Measurements from ENCODE around the gene ANKRD30B. TPM values are rescaled to one million over a fixed set of nuclear protein-coding genes. Genes with fewer than 3 reads are reported as not detected.
"Not testable (repeated sequence)": the region's sequence is repeated elsewhere in the genome, so short reads cannot be mapped to it uniquely, and the experiment has no call there.

The ANKRD30B gene
- total and polyA plus RNA-seq, 9 of the 15 experiments (the other 6 are each of a cell fraction or from before 2014, with no cell fraction given): not detected

DNA sequence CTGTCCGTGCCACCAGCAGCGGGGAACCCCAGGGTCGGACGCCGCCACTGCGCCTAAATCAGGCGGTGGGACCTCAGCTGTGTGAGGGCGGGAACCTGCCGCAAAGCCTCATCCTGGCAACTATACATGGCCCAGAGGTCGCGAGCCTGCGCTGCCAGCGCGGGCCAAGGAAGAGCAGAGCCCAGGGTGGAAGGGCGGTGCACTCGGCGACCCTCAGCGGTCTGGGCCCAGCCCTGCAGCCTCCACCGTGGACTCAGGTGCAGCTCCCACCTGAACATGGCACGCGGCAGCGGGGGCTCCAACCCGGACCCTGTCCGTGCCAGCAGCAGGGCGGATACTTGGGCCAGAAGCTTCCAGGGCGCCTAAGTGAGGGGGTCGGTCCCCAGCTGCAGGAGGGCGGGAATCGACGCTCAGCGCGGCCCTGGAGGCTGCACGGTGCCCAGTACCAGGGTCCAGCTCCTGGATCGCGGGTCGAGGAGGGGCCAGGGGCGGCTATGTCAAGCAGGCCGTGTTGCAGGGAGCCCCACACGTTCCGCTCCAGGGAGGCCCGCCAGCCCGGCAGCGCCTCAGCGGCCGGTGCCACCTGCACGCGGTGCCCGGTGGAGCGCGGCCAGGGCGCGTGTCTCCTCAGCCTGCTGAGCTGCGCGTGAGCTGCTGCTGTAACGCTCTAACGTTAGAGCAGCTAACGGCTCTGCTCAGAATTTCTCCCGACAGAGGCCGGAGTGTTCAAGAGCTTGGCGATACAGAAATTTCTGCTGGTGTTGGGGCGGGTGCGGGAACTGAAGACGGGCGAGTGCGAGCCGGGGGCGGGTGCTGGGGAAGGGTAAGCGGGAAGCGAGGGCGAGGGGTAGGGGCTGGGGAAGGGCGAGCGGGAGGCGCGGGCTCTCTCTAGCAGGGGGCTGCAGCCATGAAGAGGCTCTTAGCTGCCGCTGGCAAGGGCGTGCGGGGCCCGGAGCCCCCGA lies at the start of gene ANKRD30B (continued):
- TF ChIP-seq RBM14 (IDR thresholded peaks at IDR 0.05; ENCODE audit: borderline replicate concordance, insufficient read depth, low read depth, low read length): no peak
- no peak for TF ChIP-seq POLR3G (IDR thresholded peaks at IDR 0.05; ENCODE audit: extremely low read depth, insufficient read length, insufficient replicate concordance)
- TF ChIP-seq, protein P1, sequence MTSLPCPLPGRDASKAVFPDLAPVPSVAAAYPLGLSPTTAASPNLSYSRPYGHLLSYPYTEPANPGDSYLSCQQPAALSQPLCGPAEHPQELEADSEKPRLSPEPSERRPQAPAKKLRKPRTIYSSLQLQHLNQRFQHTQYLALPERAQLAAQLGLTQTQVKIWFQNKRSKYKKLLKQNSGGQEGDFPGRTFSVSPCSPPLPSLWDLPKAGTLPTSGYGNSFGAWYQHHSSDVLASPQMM (CRISPR knock-in tag; IDR thresholded peaks at IDR 0.05): no peak
- TF ChIP-seq, protein P2, sequence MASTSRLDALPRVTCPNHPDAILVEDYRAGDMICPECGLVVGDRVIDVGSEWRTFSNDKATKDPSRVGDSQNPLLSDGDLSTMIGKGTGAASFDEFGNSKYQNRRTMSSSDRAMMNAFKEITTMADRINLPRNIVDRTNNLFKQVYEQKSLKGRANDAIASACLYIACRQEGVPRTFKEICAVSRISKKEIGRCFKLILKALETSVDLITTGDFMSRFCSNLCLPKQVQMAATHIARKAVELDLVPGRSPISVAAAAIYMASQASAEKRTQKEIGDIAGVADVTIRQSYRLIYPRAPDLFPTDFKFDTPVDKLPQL (IDR thresholded peaks at IDR 0.05; ENCODE audit: extremely low read depth, insufficient read length): no peak
- TF ChIP-seq FOXJ3 (CRISPR knock-in tag; IDR thresholded peaks at IDR 0.05): no peak
- TF ChIP-seq GATAD2A (IDR thresholded peaks at IDR 0.05): no peak
- no peak for TF ChIP-seq POLR2A (conservative IDR thresholded peaks at IDR 0.05)

DNA sequence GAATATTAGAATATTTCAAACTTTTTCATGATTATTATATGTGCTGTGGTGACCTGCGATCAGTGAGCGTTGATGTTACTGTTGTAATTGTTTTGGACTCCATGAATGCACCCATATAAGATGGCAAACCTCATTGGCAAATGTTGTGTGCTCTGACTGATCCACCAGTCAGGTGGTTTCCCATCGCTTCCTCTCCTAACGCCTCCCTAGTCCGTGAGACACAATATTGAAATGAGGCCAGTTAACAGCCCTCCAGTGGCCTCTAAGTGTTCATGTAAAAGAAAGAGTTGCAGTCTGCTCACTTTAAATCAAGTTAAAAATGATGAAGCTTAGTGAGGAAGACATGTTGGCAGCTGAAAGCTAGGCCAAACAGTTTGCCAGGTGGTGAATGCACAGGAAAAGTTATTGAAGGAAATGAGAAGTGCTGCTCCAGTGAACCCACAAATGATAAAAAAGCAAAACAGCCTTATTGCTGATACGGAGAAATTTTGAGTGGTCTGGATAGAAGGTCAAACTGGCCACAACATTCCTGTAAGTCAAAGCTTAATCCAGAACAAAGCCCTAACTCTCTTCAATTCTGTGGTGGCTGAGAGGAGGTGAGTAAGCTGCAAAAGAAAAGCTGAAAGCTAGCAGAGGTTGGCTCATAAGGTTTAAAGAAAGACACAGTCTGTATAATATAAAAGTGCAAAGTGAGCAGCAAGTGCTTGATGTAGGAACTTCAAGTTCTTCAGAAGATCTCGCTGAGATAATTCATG lies 46.5 kb upstream of the ANKRD30B start:
- H2AFZ ChIP-seq (ENCODE audit: low read depth, low read length); H3K79me2 ChIP-seq (ENCODE audit: control insufficient read depth, insufficient read depth, low read length); H3K4me3 ChIP-seq; H3K9me3 ChIP-seq (replicated peaks; ENCODE audit: control insufficient read depth, insufficient read depth, low read depth, low read length); H3K4me1 ChIP-seq (replicated peaks in 1 of 2; ENCODE audit: control insufficient read depth in 2 of 2, insufficient read depth in 2 of 2, low read length in 2 of 2); H4K20me1 ChIP-seq (replicated peaks; ENCODE audit: control insufficient read depth, insufficient read depth, low read length); H3K4me2 ChIP-seq (ENCODE audit: insufficient read depth, low read length); intact Hi-C loops (cut with micrococcal nuclease); CTCF ChIA-PET (ENCODE audit: low intra/inter-chr PET ratio); BruUV-seq (replicated peaks); H3K9me1 ChIP-seq (ENCODE audit: control insufficient read depth, insufficient read depth, low read length); FAIRE-seq; ATAC-seq; DNase-seq (ENCODE audit: extremely low read depth in 1 of 4, low spot score in 3 of 4); H3K27me3 ChIP-seq (ENCODE audit: control insufficient read depth in 2 of 2, insufficient read depth in 2 of 2, low read length in 2 of 2); in situ Hi-C loops (cut with MboI); POLR2A ChIA-PET; H3K36me3 ChIP-seq (ENCODE audit: control insufficient read depth, insufficient read depth, low read length); H3K27ac ChIP-seq (ENCODE audit: extremely low read depth, low read depth, low read length); H3K9ac ChIP-seq (ENCODE audit: insufficient read depth in 1 of 2, low read depth in 2 of 2, low read length in 2 of 2): not testable (repeated sequence)
- WGBS (ENCODE audit: insufficient coverage, low coverage, missing lambda C conversion rate): 1% methylated on average over 7 of the region's 7 CpGs

DNA sequence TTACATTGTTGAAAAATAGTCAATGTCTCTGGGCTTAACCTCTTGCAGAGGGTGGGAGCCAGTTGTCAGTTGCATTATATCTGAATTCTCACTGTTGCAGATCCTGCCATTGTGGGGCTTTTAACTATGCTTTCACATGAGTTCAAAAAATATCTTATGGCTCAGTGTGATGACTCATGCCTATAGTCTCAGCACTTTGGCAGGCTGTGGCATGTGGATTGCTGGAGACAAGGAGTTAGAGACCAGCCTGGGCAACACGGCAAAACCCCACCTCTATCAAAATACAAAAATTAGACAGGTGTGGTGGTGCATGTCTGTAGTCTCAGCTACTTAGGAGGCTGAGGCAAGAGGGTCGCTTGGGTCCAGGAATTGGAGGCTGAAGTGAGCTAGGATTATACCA lies 38.2 kb upstream of the ANKRD30B start:
- H3K79me2 ChIP-seq (ENCODE audit: control insufficient read depth, insufficient read depth, low read length); H3K36me3 ChIP-seq (ENCODE audit: control insufficient read depth, insufficient read depth, low read length); H2AFZ ChIP-seq (ENCODE audit: low read depth, low read length); H3K4me1 ChIP-seq (replicated peaks in 1 of 2; ENCODE audit: control insufficient read depth in 2 of 2, insufficient read depth in 2 of 2, low read length in 2 of 2); H3K4me2 ChIP-seq (ENCODE audit: insufficient read depth, low read length); FAIRE-seq; ATAC-seq; H3K9me1 ChIP-seq (ENCODE audit: control insufficient read depth, insufficient read depth, low read length); H3K9ac ChIP-seq (ENCODE audit: insufficient read depth in 1 of 2, low read depth in 2 of 2, low read length in 2 of 2); in situ Hi-C loops (cut with MboI); DNase-seq (ENCODE audit: extremely low read depth in 1 of 4, low spot score in 3 of 4); H4K20me1 ChIP-seq (replicated peaks; ENCODE audit: control insufficient read depth, insufficient read depth, low read length); intact Hi-C loops (cut with micrococcal nuclease); H3K27ac ChIP-seq (ENCODE audit: extremely low read depth, low read depth, low read length); POLR2A ChIA-PET; CTCF ChIA-PET (ENCODE audit: low intra/inter-chr PET ratio); H3K9me3 ChIP-seq (replicated peaks; ENCODE audit: control insufficient read depth, insufficient read depth, low read depth, low read length); BruUV-seq (replicated peaks); H3K27me3 ChIP-seq (ENCODE audit: control insufficient read depth in 2 of 2, insufficient read depth in 2 of 2, low read length in 2 of 2); H3K4me3 ChIP-seq: not testable (repeated sequence)
- 0% methylated on average over 1 of the region's 2 CpGs for WGBS (ENCODE audit: insufficient coverage, low coverage, missing lambda C conversion rate)
